WTC11 (cell line): ENCODE results near the gene C6orf120. TPM values are rescaled to one million over a fixed set of nuclear protein-coding genes. Genes with fewer than 3 reads are reported as not detected.

Experiments
- ATAC-seq: fragments of 200-7000 bp; cut with Tn5 transposase; 2 replicates; pipeline ENCODE4 v1.10.0; 2021; ENCODE audit warnings: mild to moderate bottlenecking, moderate library complexity
- CTCF ChIA-PET: fragments of 300-600 bp; sonication (Branson Sonifier 250); formaldehyde crosslinking; loops from one replicate; lab custom pipeline; 2021; ENCODE audit warnings: antibody characterized with exemption; lab: Charles Lee
- POLR2A ChIA-PET: fragments of 350-600 bp; sonication (Branson Sonifier 250); formaldehyde crosslinking; loops from one replicate; lab custom pipeline; 2021; ENCODE audit warnings: antibody characterized with exemption; lab: Charles Lee
- DNase-seq: peaks from one replicate; pipeline ENCODE4 v3.0.0; 2021; ENCODE audit warnings: low spot score
- H3K27ac Mint-ChIP-seq: 2 replicates; pipeline ENCODE4 v1.8.0; 2021; ENCODE audit warnings: mixed read lengths
- H3K27me3 Mint-ChIP-seq: 2 replicates; pipeline ENCODE4 v1.8.0; 2021; ENCODE audit warnings: low read depth, mild to moderate bottlenecking, moderate library complexity, mixed read lengths
- H3K36me3 Mint-ChIP-seq: 2 replicates; pipeline ENCODE4 v1.8.0; 2021; ENCODE audit warnings: mixed read lengths
- H3K4me1 Mint-ChIP-seq: 2 replicates; pipeline ENCODE4 v1.8.0; 2022; ENCODE audit warnings: mixed read lengths
- H3K4me3 Mint-ChIP-seq: 2 replicates; pipeline ENCODE4 v1.8.0; 2021; ENCODE audit warnings: mild to moderate bottlenecking, moderate library complexity, mixed read lengths
- H3K9me3 Mint-ChIP-seq: 2 replicates; pipeline ENCODE4 v1.8.0; 2021; ENCODE audit warnings: mixed read lengths
- ELF4 ChIP-seq: sonication (generic); formaldehyde crosslinking; IDR thresholded peaks from 2 replicates; pipeline ENCODE4 v1.8.1; 2022; ENCODE audit warnings: low read depth, mild to moderate bottlenecking, moderate library complexity, missing genetic modification reagents
- FOXP1 ChIP-seq: sonication (generic); formaldehyde crosslinking; IDR thresholded peaks from 2 replicates; pipeline ENCODE4 v1.8.0; 2022; ENCODE audit warnings: missing genetic modification reagents, mild to moderate bottlenecking, moderate library complexity, borderline replicate concordance
- GABPB1 ChIP-seq: sonication (generic); formaldehyde crosslinking; IDR thresholded peaks from 2 replicates; pipeline ENCODE4 v1.8.1; 2023; ENCODE audit warnings: mild to moderate bottlenecking, missing genetic modification reagents
- NR3C1 ChIP-seq: sonication (generic); formaldehyde crosslinking; conservative IDR thresholded peaks from 2 replicates; pipeline ENCODE4 v1.8.1; 2023; ENCODE audit warnings: low read depth, mild to moderate bottlenecking, missing genetic modification reagents
- TEAD1 ChIP-seq: sonication (generic); formaldehyde crosslinking; IDR thresholded peaks from 2 replicates; pipeline ENCODE4 v1.8.0; 2022; ENCODE audit warnings: mild to moderate bottlenecking, missing genetic modification reagents
- total RNA-seq: library from RNA; stranded (reverse); gene quantifications from 3 replicates; pipeline ENCODE4 v1.2.3, GENCODE V29; 2021
- TF ChIP-seq, protein P1 (sequence below): sonication (generic); formaldehyde crosslinking; IDR thresholded peaks from 2 replicates; pipeline ENCODE4 v1.8.1; 2023; ENCODE audit warnings: mild to moderate bottlenecking, moderate library complexity, missing genetic modification reagents
- TF ChIP-seq, protein P2 (sequence below): sonication (generic); formaldehyde crosslinking; IDR thresholded peaks from 2 replicates; pipeline ENCODE4 v1.8.0; 2023; ENCODE audit warnings: missing genetic modification reagents, mild to moderate bottlenecking, borderline replicate concordance
- TF ChIP-seq, protein P3 (sequence below): fragments of 250-450 bp; sonication (Bioruptor Pico); IDR thresholded peaks from 2 replicates; pipeline ENCODE4 v1.9.0; 2021; ENCODE audit warnings: mild to moderate bottlenecking, borderline replicate concordance
- TF ChIP-seq, protein P4 (sequence below): sonication (generic); formaldehyde crosslinking; IDR thresholded peaks from 2 replicates; pipeline ENCODE4 v1.8.0; 2022; ENCODE audit warnings: mild to moderate bottlenecking, missing genetic modification reagents
- TF ChIP-seq, protein P5 (sequence below): sonication (generic); formaldehyde crosslinking; IDR thresholded peaks from 2 replicates; pipeline ENCODE4 v1.8.0; 2023; ENCODE audit warnings: missing genetic modification reagents

C6orf120 gene
- total RNA-seq, 1 experiment from 2014 or later = 34.5 TPM

DNA sequence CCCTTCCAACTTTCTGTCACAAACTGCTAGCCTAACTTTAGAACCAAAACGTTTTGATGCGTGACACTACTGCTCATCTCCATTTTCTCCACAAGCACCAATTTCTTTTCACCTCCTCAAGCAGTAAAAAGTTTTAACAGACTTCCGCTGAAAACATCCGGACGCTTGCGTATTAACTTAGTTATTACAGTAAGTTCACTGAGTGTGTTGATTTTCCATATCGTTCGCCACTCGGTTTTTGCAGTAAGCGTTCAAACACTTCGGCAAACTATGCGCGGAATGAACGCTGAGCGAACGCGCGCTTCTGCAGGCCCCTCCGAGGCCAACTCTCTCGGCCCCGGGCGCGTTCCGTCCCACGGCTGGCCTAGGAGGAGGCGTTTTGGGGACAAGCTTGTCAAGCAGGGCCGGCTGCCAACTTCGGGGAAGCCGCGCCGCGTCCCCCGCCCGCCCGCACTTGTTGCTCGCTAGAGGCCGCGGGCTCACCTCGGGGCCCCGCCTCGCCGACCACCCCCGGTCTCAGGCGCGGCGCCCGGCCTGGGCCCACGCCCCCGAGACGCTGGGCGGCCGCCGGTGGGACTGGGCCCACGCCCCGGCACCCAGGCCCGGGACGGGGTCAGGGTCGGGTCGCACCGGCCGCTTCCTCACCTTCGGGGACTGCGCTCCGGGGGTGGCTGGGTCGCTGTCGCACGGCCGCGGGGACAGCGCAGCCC is 21.4 kb downstream of the C6orf120 start:
- no peaks in the 10 kb centered on the region for H3K36me3 Mint-ChIP-seq
- TF ChIP-seq FOXP1 (CRISPR knock-in tag) (peak; percentile 43; the same call in 1 of the 2 replicates), GABPB1 (CRISPR knock-in tag) (0 out of 2 replicates have a peak, but pooled peaks have one; percentile 22), ELF4 (CRISPR knock-in tag) (0 out of 2 replicates have a peak, but pooled peaks have one; percentile 30), NR3C1 (no peak), TEAD1 (0 out of 2 replicates have a peak, but pooled peaks have one; percentile 10)
- TF ChIP-seq, protein P1, sequence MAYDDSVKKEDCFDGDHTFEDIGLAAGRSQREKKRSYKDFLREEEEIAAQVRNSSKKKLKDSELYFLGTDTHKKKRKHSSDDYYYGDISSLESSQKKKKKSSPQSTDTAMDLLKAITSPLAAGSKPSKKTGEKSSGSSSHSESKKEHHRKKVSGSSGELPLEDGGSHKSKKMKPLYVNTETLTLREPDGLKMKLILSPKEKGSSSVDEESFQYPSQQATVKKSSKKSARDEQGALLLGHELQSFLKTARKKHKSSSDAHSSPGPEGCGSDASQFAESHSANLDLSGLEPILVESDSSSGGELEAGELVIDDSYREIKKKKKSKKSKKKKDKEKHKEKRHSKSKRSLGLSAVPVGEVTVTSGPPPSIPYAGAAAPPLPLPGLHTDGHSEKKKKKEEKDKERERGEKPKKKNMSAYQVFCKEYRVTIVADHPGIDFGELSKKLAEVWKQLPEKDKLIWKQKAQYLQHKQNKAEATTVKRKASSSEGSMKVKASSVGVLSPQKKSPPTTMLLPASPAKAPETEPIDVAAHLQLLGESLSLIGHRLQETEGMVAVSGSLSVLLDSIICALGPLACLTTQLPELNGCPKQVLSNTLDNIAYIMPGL = peak; percentile 58; the same call in 1 of the 2 replicates
- TF ChIP-seq, protein P2, sequence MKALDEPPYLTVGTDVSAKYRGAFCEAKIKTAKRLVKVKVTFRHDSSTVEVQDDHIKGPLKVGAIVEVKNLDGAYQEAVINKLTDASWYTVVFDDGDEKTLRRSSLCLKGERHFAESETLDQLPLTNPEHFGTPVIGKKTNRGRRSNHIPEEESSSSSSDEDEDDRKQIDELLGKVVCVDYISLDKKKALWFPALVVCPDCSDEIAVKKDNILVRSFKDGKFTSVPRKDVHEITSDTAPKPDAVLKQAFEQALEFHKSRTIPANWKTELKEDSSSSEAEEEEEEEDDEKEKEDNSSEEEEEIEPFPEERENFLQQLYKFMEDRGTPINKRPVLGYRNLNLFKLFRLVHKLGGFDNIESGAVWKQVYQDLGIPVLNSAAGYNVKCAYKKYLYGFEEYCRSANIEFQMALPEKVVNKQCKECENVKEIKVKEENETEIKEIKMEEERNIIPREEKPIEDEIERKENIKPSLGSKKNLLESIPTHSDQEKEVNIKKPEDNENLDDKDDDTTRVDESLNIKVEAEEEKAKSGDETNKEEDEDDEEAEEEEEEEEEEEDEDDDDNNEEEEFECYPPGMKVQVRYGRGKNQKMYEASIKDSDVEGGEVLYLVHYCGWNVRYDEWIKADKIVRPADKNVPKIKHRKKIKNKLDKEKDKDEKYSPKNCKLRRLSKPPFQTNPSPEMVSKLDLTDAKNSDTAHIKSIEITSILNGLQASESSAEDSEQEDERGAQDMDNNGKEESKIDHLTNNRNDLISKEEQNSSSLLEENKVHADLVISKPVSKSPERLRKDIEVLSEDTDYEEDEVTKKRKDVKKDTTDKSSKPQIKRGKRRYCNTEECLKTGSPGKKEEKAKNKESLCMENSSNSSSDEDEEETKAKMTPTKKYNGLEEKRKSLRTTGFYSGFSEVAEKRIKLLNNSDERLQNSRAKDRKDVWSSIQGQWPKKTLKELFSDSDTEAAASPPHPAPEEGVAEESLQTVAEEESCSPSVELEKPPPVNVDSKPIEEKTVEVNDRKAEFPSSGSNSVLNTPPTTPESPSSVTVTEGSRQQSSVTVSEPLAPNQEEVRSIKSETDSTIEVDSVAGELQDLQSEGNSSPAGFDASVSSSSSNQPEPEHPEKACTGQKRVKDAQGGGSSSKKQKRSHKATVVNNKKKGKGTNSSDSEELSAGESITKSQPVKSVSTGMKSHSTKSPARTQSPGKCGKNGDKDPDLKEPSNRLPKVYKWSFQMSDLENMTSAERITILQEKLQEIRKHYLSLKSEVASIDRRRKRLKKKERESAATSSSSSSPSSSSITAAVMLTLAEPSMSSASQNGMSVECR (CRISPR knock-in tag) = 0 out of 2 replicates have a peak, but pooled peaks have one; percentile 37
- TF ChIP-seq, protein P3, sequence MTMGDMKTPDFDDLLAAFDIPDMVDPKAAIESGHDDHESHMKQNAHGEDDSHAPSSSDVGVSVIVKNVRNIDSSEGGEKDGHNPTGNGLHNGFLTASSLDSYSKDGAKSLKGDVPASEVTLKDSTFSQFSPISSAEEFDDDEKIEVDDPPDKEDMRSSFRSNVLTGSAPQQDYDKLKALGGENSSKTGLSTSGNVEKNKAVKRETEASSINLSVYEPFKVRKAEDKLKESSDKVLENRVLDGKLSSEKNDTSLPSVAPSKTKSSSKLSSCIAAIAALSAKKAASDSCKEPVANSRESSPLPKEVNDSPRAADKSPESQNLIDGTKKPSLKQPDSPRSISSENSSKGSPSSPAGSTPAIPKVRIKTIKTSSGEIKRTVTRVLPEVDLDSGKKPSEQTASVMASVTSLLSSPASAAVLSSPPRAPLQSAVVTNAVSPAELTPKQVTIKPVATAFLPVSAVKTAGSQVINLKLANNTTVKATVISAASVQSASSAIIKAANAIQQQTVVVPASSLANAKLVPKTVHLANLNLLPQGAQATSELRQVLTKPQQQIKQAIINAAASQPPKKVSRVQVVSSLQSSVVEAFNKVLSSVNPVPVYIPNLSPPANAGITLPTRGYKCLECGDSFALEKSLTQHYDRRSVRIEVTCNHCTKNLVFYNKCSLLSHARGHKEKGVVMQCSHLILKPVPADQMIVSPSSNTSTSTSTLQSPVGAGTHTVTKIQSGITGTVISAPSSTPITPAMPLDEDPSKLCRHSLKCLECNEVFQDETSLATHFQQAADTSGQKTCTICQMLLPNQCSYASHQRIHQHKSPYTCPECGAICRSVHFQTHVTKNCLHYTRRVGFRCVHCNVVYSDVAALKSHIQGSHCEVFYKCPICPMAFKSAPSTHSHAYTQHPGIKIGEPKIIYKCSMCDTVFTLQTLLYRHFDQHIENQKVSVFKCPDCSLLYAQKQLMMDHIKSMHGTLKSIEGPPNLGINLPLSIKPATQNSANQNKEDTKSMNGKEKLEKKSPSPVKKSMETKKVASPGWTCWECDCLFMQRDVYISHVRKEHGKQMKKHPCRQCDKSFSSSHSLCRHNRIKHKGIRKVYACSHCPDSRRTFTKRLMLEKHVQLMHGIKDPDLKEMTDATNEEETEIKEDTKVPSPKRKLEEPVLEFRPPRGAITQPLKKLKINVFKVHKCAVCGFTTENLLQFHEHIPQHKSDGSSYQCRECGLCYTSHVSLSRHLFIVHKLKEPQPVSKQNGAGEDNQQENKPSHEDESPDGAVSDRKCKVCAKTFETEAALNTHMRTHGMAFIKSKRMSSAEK (CRISPR knock-in tag) = no peak
- peak overlapping the region; percentile 63; the same call in 1 of the 2 replicates for H3K27ac Mint-ChIP-seq
- peaks cover 40% of the 10 kb centered on the region for H3K4me1 Mint-ChIP-seq
- peaks cover 8% of the 10 kb centered on the region for H3K27me3 Mint-ChIP-seq
- peak overlapping the region; percentile 93 for H3K4me3 Mint-ChIP-seq
- ChIA-PET CTCF (interaction anchor here (1.4 kb wide), 1 partner anchor 22 kb away, joined by 4 read pairs; the partner anchor contains the start of genes C6orf120 and WDR27), POLR2A (interaction anchor here (0.8 to 2.4 kb wide), 2 partner anchors 22 to 28 kb away, joined by 3 to 14 read pairs; partner anchors contain the start of genes C6orf120, DYNLT2, ERMARD and WDR27)
- no peaks in the 10 kb centered on the region for H3K9me3 Mint-ChIP-seq
- peak; percentile 9 for ATAC-seq
- peak; percentile 57 for DNase-seq

DNA sequence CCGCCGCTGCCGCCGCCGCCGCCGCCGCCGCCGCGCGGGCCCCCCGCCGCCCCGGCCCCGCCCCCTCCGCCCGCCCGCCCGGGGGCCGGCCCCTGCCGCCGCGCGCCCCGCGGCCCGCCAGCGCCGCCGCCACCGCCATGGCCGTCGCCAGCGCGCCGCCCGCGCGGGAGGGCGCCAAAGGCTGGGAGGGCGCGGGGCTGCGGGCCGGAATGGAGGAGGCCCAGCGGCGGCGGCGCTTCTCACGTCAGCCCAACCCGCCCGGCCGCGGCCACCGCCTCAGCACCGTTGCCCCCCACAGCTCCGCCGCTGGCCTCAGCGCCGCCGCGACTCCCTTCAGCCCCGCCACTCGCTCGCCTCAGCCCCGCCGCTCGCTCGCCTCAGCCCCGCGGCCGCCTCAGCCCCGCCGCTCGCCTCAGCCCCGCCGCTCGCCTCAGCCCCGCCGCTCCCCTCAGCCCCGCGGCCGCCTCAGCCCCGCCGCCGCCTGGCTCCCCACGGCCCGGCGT is 22.1 kb downstream of the C6orf120 start:
- Mint-ChIP-seq H3K4me3 (peak overlapping the region; percentile 46; the same call in 1 of the 2 replicates), H3K9me3 (no peaks in the 10 kb centered on the region), H3K27ac (no peak overlapping the region), H3K36me3 (no peaks in the 10 kb centered on the region), H3K4me1 (peaks cover 40% of the 10 kb centered on the region), H3K27me3 (peaks cover 8% of the 10 kb centered on the region)
- TF ChIP-seq, protein P4, sequence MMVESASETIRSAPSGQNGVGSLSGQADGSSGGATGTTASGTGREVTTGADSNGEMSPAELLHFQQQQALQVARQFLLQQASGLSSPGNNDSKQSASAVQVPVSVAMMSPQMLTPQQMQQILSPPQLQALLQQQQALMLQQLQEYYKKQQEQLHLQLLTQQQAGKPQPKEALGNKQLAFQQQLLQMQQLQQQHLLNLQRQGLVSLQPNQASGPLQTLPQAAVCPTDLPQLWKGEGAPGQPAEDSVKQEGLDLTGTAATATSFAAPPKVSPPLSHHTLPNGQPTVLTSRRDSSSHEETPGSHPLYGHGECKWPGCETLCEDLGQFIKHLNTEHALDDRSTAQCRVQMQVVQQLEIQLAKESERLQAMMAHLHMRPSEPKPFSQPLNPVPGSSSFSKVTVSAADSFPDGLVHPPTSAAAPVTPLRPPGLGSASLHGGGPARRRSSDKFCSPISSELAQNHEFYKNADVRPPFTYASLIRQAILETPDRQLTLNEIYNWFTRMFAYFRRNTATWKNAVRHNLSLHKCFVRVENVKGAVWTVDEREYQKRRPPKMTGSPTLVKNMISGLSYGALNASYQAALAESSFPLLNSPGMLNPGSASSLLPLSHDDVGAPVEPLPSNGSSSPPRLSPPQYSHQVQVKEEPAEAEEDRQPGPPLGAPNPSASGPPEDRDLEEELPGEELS = 0 out of 2 replicates have a peak, but pooled peaks have one; percentile 45
- TF ChIP-seq, protein P5, sequence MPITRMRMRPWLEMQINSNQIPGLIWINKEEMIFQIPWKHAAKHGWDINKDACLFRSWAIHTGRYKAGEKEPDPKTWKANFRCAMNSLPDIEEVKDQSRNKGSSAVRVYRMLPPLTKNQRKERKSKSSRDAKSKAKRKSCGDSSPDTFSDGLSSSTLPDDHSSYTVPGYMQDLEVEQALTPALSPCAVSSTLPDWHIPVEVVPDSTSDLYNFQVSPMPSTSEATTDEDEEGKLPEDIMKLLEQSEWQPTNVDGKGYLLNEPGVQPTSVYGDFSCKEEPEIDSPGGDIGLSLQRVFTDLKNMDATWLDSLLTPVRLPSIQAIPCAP (CRISPR knock-in tag) = no peak
- CTCF ChIA-PET = no interaction called here
- DNase-seq (peak; percentile 60), ATAC-seq (peak; percentile 39)
- POLR2A ChIA-PET = interaction anchor here (0.8 to 2.4 kb wide), 2 partner anchors 23 to 27 kb away, joined by 3 to 14 read pairs; partner anchors contain the start of genes C6orf120, DYNLT2, ERMARD and WDR27
